Measurements from ENCODE around the gene RBP4.

Gene RBP4

DNA sequence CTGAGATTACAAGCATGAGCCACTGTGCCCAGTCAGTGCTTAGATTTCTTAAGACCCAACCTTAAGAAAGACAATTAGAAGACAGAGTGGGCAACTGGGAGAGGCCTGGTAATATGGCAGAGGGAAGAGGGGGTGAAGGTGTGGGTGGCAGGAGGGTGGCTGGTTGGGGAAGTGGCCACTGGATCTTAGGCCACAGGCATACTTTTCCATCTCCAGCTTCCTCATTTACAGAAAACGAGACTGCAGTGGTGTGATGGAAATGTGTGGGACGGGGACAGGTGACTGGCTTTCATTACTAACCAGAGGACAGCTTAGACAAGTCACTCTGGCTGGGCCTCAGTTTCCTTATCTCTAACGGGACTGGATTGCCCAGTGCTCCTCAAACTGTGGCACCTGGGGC, 35.6 kb downstream of the RBP4 start:
- H3K4me3 ChIP-seq (ENCODE audit: low read depth, low read length): no peak overlapping the region
- DNase-seq (ENCODE audit: low read depth): no peak
- TF ChIP-seq, protein P1, sequence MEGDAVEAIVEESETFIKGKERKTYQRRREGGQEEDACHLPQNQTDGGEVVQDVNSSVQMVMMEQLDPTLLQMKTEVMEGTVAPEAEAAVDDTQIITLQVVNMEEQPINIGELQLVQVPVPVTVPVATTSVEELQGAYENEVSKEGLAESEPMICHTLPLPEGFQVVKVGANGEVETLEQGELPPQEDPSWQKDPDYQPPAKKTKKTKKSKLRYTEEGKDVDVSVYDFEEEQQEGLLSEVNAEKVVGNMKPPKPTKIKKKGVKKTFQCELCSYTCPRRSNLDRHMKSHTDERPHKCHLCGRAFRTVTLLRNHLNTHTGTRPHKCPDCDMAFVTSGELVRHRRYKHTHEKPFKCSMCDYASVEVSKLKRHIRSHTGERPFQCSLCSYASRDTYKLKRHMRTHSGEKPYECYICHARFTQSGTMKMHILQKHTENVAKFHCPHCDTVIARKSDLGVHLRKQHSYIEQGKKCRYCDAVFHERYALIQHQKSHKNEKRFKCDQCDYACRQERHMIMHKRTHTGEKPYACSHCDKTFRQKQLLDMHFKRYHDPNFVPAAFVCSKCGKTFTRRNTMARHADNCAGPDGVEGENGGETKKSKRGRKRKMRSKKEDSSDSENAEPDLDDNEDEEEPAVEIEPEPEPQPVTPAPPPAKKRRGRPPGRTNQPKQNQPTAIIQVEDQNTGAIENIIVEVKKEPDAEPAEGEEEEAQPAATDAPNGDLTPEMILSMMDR (IDR thresholded peaks at IDR 0.05; ENCODE audit: low read depth, low read length, missing control alignments): no peak
- in situ Hi-C loops (cut with HindIII; ENCODE audit: low sequenced_read_pairs): no loop called here

DNA sequence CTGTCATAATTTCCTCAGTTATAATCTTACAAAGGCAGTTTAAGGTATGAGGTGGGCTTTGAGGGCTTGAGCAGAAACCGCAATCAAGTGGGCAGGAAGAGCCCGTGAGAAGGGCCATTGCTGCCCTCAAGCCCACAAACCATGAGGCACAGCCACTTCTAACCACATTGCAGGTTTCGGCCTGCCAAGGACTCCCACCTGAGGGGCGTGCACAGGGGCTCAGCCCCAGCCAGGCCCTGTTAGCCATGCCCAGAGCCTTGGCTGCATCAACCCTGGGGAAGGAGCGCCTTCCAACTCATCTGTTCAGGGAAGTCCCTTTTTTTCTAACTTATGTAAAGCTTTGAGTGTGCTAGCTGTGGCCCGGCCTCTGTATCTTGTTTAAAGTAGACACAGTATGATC, 40.5 kb downstream of the RBP4 start:
- no peak overlapping the region for H3K4me3 ChIP-seq (ENCODE audit: low read depth, low read length)
- TF ChIP-seq, protein P1 (IDR thresholded peaks at IDR 0.05; ENCODE audit: low read depth, low read length, missing control alignments): no peak
- DNase-seq (ENCODE audit: low read depth): no peak
- in situ Hi-C loops (cut with HindIII; ENCODE audit: low sequenced_read_pairs): no loop called here

DNA sequence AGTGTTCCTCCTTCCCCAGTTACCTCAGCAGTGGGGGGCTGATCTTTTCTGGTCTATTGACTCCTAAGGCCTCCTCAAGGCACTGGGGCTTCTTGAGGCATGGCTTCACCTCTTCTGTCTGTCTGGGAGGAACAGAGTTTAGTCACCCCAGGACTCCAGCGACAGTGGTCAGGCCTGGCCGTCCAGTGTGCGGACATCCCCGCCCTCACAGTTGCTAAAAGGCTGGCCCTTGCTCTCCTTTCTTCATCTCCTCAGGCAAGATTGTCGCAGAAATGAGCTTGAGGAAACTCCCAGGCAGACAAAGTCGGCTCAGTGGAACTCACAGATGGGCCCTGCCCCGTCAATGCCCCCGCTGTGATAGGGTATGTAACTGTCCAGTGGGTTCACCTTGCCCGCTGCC, 41.5 kb downstream of the RBP4 start:
- DNase-seq (ENCODE audit: low read depth): no peak
- TF ChIP-seq, protein P1 (IDR thresholded peaks at IDR 0.05; ENCODE audit: low read depth, low read length, missing control alignments): no peak
- no peak overlapping the region for H3K4me3 ChIP-seq (ENCODE audit: low read depth, low read length)
- in situ Hi-C loops (cut with HindIII; ENCODE audit: low sequenced_read_pairs): no loop called here

DNA sequence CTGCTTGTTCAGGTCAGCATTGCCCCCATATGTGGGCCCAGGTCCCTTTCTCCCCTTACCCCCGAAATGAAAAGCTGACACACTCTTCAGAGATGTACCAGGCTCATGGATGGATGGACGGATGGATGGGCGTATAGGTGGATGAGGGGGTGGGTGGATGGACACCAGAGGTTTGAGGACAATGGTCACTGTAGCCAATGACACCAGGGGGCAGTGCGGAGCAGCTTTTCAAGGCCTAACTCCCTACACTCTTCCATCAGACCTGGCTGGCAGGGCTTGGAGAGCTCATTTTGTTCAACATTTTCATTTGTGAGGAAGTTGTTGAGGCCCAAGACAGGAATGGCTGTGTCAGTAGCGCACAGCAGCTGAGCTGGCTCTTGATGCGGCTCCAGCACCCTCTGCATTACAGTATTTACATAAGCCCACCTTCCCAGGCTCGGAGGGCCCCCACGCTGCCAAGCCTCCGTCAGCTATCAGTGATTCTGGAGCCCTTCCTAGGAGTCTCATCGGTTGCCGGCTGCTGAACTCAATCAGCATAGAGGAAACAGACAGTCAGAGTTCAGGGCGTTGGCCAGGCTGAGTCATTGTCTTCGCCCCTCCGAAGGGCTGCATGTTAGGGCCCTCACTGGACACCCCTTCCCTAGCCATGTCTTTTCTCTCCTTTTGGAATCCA, 46.1 kb downstream of the RBP4 start:
- in situ Hi-C loops (cut with HindIII; ENCODE audit: low sequenced_read_pairs): no loop called here
- DNase-seq (ENCODE audit: low read depth): peak; percentile 40
- TF ChIP-seq, protein P1 (IDR thresholded peaks at IDR 0.05; ENCODE audit: low read depth, low read length, missing control alignments): peak; percentile 79
- no peak overlapping the region for H3K4me3 ChIP-seq (ENCODE audit: low read depth, low read length)

DNA sequence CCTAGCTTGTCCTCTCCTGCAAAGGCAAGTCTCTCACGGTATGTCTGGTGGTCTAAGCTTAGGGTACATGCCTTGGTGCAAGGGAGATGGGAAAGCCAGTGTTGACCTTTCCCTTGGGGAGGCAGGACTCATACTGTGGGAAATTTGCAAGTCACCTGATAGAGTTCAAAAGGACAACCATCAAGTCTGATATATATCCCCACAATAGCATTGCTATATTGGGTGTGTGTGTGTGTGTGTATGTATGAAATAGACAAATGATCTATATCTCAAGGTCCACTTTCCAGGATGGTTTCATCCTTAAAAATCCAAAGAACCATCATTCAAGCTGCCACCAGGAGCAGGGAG, 46.7 kb downstream of the RBP4 start:
- DNase-seq (ENCODE audit: low read depth): no peak
- TF ChIP-seq, protein P1 (IDR thresholded peaks at IDR 0.05; ENCODE audit: low read depth, low read length, missing control alignments): no peak
- H3K4me3 ChIP-seq (ENCODE audit: low read depth, low read length): no peak overlapping the region
- in situ Hi-C loops (cut with HindIII; ENCODE audit: low sequenced_read_pairs): no loop called here

DNA sequence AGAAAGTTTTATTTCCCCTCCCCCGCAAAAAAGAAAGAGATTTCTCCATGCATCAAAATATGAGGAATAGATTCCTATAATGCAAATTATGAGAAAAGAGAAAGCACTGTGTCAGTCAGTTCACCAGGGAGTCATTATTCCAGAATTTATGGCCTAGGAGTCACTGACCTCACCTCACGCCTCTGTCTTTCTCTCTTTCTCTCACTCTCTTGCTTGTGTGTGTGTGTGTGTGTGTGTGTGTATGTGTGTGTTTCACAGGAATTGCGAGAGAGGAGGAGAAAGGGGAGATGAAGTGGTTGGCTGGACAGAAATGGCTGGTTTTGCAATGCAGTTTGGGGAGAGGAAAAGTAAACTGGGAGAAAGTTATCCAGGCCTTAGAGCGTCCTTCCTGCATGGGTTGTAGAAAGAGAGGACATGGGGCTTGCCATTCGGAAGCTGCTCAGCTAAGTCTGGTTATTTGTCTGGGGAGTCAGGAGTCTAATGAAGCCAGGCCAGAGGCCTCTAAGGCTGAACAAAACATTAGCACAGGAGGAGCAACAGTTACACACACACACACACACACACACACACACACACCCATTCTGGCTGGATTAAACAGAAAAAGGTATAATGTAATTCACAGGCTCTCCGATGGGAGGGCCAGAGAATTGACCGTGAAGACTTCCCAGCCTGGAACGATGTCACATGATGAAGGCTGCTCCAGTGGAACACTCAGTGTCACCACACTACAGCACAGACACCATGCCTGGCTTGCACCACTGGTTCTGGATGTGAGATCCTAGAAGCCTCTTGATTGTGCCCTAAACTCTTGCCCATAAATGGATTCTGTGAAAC, 47.3 kb downstream of the RBP4 start:
- TF ChIP-seq, protein P1 (IDR thresholded peaks at IDR 0.05; ENCODE audit: low read depth, low read length, missing control alignments): no peak
- in situ Hi-C loops (cut with HindIII; ENCODE audit: low sequenced_read_pairs): no loop called here
- DNase-seq (ENCODE audit: low read depth): no peak
- H3K4me3 ChIP-seq (ENCODE audit: low read depth, low read length): no peak overlapping the region
